HL-60 (cell line): ENCODE data around the gene GNLY.

ENCODE experiments used
- CTCF ChIP-seq: IDR thresholded peaks from one replicate; pipeline ENCODE4 v1.5.1; 2011; ENCODE audit warnings: low read length, control low read depth, inconsistent platforms; ENCODE audit not compliant: insufficient read depth
- POLR2AphosphoS5 ChIP-seq: IDR thresholded peaks from 2 replicates; pipeline ENCODE4 v1.6.1; 2012; ENCODE audit warnings: low read depth
- REST ChIP-seq: IDR thresholded peaks from 2 replicates; pipeline ENCODE4 v1.6.1; 2012; ENCODE audit warnings: low read depth; ENCODE audit not compliant: insufficient replicate concordance

- TF ChIP-seq CTCF (no peak), REST (no peak), POLR2AphosphoS5 (no peak)
These were observed 38.4 kb downstream of the GNLY start for GRCh38 chr2:85732467-85733120.
